ENCODE measurements around the gene ZNF665.
"Not testable (repeated sequence)": the region's sequence is repeated elsewhere in the genome, so short reads cannot be mapped to it uniquely, and the experiment has no call there.

Gene ZNF665

GRCh38 chr19:53192771-53193534, at the start of gene ZNF665:
ZNF665 (minus strand) TSS chr19:53193358; CDS start chr19:53182898, 10,460 bp downstream.
- FAIRE-seq: no peak

GRCh38 chr19:53237114-53237777, 44.1 kb upstream of the ZNF665 start:
- FAIRE-seq: no peak

GRCh38 chr19:53224606-53225005, 31.4 kb upstream of the ZNF665 start:
- no peak for FAIRE-seq

- FAIRE-seq: not testable (repeated sequence)
These were observed 29.6 kb upstream of the ZNF665 start for GRCh38 chr19:53222716-53223115.

GRCh38 chr19:53212703-53213320, 19.7 kb upstream of the ZNF665 start:
- no peak for FAIRE-seq

- not testable (repeated sequence) for FAIRE-seq
These were observed 18.4 kb upstream of the ZNF665 start for GRCh38 chr19:53211554-53211953.

- no peak for FAIRE-seq
These were observed 3.7 kb upstream of the ZNF665 start for GRCh38 chr19:53196777-53197396.

- peak; percentile 88 for FAIRE-seq
These were observed 2.2 kb upstream of the ZNF665 start for GRCh38 chr19:53195265-53195903.

GRCh38 chr19:53193535-53194222, 521 bp upstream of the ZNF665 start:
- FAIRE-seq: no peak

- FAIRE-seq: no peak
These were observed 2.9 kb downstream of the ZNF665 start for GRCh38 chr19:53190253-53190652.

GRCh38 chr19:53189691-53190198, 3.4 kb downstream of the ZNF665 start:
- FAIRE-seq: not testable (repeated sequence)

GRCh38 chr19:53185155-53185882, 7.8 kb downstream of the ZNF665 start:
- FAIRE-seq: not testable (repeated sequence)

- FAIRE-seq: no peak
These were observed 9.9 kb downstream of the ZNF665 start for GRCh38 chr19:53183146-53183764.

- no peak for FAIRE-seq
These were observed 11.0 kb downstream of the ZNF665 start for GRCh38 chr19:53182202-53182601.

GRCh38 chr19:53177986-53178385, 15.2 kb downstream of the ZNF665 start:
- FAIRE-seq: no peak

GRCh38 chr19:53172889-53173288, 20.3 kb downstream of the ZNF665 start:
- no peak for FAIRE-seq

GRCh38 chr19:53165691-53166091, 27.5 kb downstream of the ZNF665 start:
- no peak for FAIRE-seq

- no peak for FAIRE-seq
These were observed 32.0 kb downstream of the ZNF665 start for GRCh38 chr19:53161123-53161522.

- peak; percentile 47 for FAIRE-seq
These were observed 32.8 kb downstream of the ZNF665 start for GRCh38 chr19:53160350-53160749.

GRCh38 chr19:53158119-53158656, 35.0 kb downstream of the ZNF665 start:
- FAIRE-seq: no peak

GRCh38 chr19:53157626-53158025, 35.5 kb downstream of the ZNF665 start:
- FAIRE-seq: no peak

Data from islet of Langerhans (tissue), 1 donor.